SU-DHL-6 (cell line): ENCODE measurements around the gene ZBTB37.
"Not testable (repeated sequence)": the region's sequence is repeated elsewhere in the genome, so short reads cannot be mapped to it uniquely, and the experiment has no call there.

Experiments used
- H2AFZ ChIP-seq: fragments of 200-600 bp; sonication (generic); 2 replicates; pipeline ENCODE4 v1.6.1; 2014; ENCODE audit warnings: low read depth, mild to moderate bottlenecking, moderate library complexity, mixed read lengths, antibody characterized with exemption, low read length; ENCODE audit not compliant: severe bottlenecking
- H3F3A ChIP-seq: fragments of 200-600 bp; shearing (Covaris generic); 2 replicates; pipeline ENCODE4 v1.6.0; 2016; ENCODE audit warnings: antibody characterized with exemption, mild to moderate bottlenecking; ENCODE audit not compliant: insufficient read depth
- H3K27ac ChIP-seq: fragments of 200-600 bp; sonication (generic); 2 replicates; pipeline ENCODE4 v1.5.1; 2016; ENCODE audit warnings: low read depth, mild to moderate bottlenecking, low read length, moderate library complexity, mixed read lengths
- H3K27me3 ChIP-seq: fragments of 200-600 bp; sonication (generic), shearing (Covaris generic); 2 replicates; pipeline ENCODE4 v1.6.0; 2014; ENCODE audit warnings: mild to moderate bottlenecking, low read length
- H3K36me3 ChIP-seq: fragments of 200-600 bp; sonication (generic); 2 replicates; pipeline ENCODE4 v1.6.1; 2014; ENCODE audit warnings: mild to moderate bottlenecking, low read length, mixed read lengths
- H3K4me2 ChIP-seq: fragments of 300-600, 200-600 bp; shearing (Covaris generic), sonication (generic); 2 replicates; pipeline ENCODE4 v1.6.0; 2014; ENCODE audit warnings: low read length, low read depth, mild to moderate bottlenecking; ENCODE audit not compliant: poor library complexity, severe bottlenecking
- H3K4me3 ChIP-seq: fragments of 200-600 bp; sonication (generic); 2 replicates; pipeline ENCODE4 v1.5.1; 2014; ENCODE audit warnings: antibody characterized with exemption, low read length, mild to moderate bottlenecking, mixed read lengths; ENCODE audit not compliant: insufficient read depth, poor library complexity, severe bottlenecking
- H3K79me2 ChIP-seq: fragments of 200-600 bp; sonication (generic); 2 replicates; pipeline ENCODE4 v1.6.1; 2014; ENCODE audit warnings: mild to moderate bottlenecking, low read length, moderate library complexity; ENCODE audit not compliant: insufficient read depth
- H3K9ac ChIP-seq: fragments of 200-600 bp; sonication (generic); 2 replicates; pipeline ENCODE4 v1.7.0; 2014; ENCODE audit warnings: mild to moderate bottlenecking, low read length
- H3K9me2 ChIP-seq: fragments of 200-600 bp; sonication (generic); replicated peaks from 2 replicates; pipeline ENCODE4 v1.6.1; 2014; ENCODE audit warnings: low read length; ENCODE audit not compliant: insufficient read depth
- H3K9me3 ChIP-seq: fragments of 200-600 bp; sonication (generic); 2 replicates; pipeline ENCODE4 v1.6.1; 2014; ENCODE audit warnings: low read length, mixed read lengths; ENCODE audit not compliant: insufficient read depth
- H4K20me1 ChIP-seq: fragments of 200-600 bp; sonication (generic); 2 replicates; pipeline ENCODE4 v1.6.1; 2014; ENCODE audit warnings: low read depth, mild to moderate bottlenecking, antibody characterized with exemption, low read length, moderate library complexity, mixed read lengths
- CTCF ChIP-seq: fragments of 200-600 bp; sonication (generic); IDR thresholded peaks from one replicate; pipeline ENCODE4 v1.5.1; 2017; ENCODE audit warnings: antibody characterized with exemption, mild to moderate bottlenecking, low read length, moderate library complexity; ENCODE audit not compliant: insufficient read depth, poor library complexity, severe bottlenecking
- EZH2phosphoT487 ChIP-seq: fragments of 200-600 bp; sonication (generic), shearing (Covaris generic); conservative IDR thresholded peaks from 2 replicates; pipeline ENCODE4 v1.6.1; 2018; ENCODE audit warnings: mild to moderate bottlenecking, antibody characterized with exemption, low read length, moderate library complexity, mixed read lengths

The ZBTB37 gene

GRCh38 chr1:173856903-173857302, 11.3 kb upstream of the ZBTB37 start:
- no peak for TF ChIP-seq EZH2phosphoT487
- no peak for TF ChIP-seq CTCF
- no peaks in the 10 kb centered on the region for H3K27me3 ChIP-seq
- H3K4me2 ChIP-seq: no peak overlapping the region
- no peaks in the 10 kb centered on the region for H3K9me2 ChIP-seq
- H3K9ac ChIP-seq: no peak overlapping the region
- H3K4me3 ChIP-seq: no peak overlapping the region
- no peak overlapping the region for H3K27ac ChIP-seq
- no peaks in the 10 kb centered on the region for H3K9me3 ChIP-seq
- H2AFZ ChIP-seq: no peak overlapping the region
- H3K36me3 ChIP-seq: peaks cover 34% of the 10 kb centered on the region
- peaks cover 46% of the 10 kb centered on the region for H3F3A ChIP-seq
- no peaks in the 10 kb centered on the region for H4K20me1 ChIP-seq
- no peaks in the 10 kb centered on the region for H3K79me2 ChIP-seq

GRCh38 chr1:173857363-173857917, 10.7 kb upstream of the ZBTB37 start:
- no peaks in the 10 kb centered on the region for H3K27me3 ChIP-seq
- H3K4me2 ChIP-seq: no peak overlapping the region
- no peak overlapping the region for H3K27ac ChIP-seq
- H3K4me3 ChIP-seq: no peak overlapping the region
- no peak overlapping the region for H2AFZ ChIP-seq
- H4K20me1 ChIP-seq: no peaks in the 10 kb centered on the region
- H3K9me2 ChIP-seq: no peaks in the 10 kb centered on the region
- no peak overlapping the region for H3K9ac ChIP-seq
- H3K36me3 ChIP-seq: peaks cover 34% of the 10 kb centered on the region
- TF ChIP-seq CTCF (no peak), EZH2phosphoT487 (no peak)
- H3F3A ChIP-seq: peaks cover 51% of the 10 kb centered on the region
- no peaks in the 10 kb centered on the region for H3K79me2 ChIP-seq
- no peaks in the 10 kb centered on the region for H3K9me3 ChIP-seq

- H3K9ac ChIP-seq, H4K20me1 ChIP-seq, H3K79me2 ChIP-seq, H3K4me3 ChIP-seq, H3K27ac ChIP-seq, H3K27me3 ChIP-seq, H2AFZ ChIP-seq, H3K9me2 ChIP-seq, H3K4me2 ChIP-seq, H3K9me3 ChIP-seq: not testable (repeated sequence)
- Histone ChIP-seq H3K36me3 (peaks cover 46% of the 10 kb centered on the region), H3F3A (peaks cover 72% of the 10 kb centered on the region)
Observed at GRCh38 chr1:173859547-173859946, 8.6 kb upstream of the ZBTB37 start.

- H3K79me2 ChIP-seq: no peaks in the 10 kb centered on the region
- H3F3A ChIP-seq: peaks cover 75% of the 10 kb centered on the region
- H3K4me3 ChIP-seq: no peak overlapping the region
- H2AFZ ChIP-seq: no peak overlapping the region
- TF ChIP-seq EZH2phosphoT487: no peak
- no peak for TF ChIP-seq CTCF
- no peak overlapping the region for H3K4me2 ChIP-seq
- H3K9ac ChIP-seq: no peak overlapping the region
- H3K27me3 ChIP-seq: no peaks in the 10 kb centered on the region
- H3K9me2 ChIP-seq: no peaks in the 10 kb centered on the region
- H3K36me3 ChIP-seq: peaks cover 48% of the 10 kb centered on the region
- no peaks in the 10 kb centered on the region for H3K9me3 ChIP-seq
- H4K20me1 ChIP-seq: 0 out of 2 replicates have a peak, but pooled peaks cover 4% of the 10 kb centered on the region
- no peak overlapping the region for H3K27ac ChIP-seq
Observed at GRCh38 chr1:173860065-173860464, 8.1 kb upstream of the ZBTB37 start.
